Suprapubic skin (tissue), 4 donors: ENCODE data around the gene OVAAL.

ENCODE experiments used
- CTCF ChIP-seq, 2 donors: fragments of 200-600 bp in 1 of 2; fragments of 450-650 bp in 1 of 2; sonication (generic) in 1 of 2; IDR thresholded peaks; one replicate each; pipeline ENCODE4 v1.5.1; 2016 to 2019; ENCODE audit warnings: antibody characterized with exemption in 2 of 2, mild to moderate bottlenecking in 1 of 2, moderate library complexity in 1 of 2
- EP300 ChIP-seq: sonication (generic); formaldehyde crosslinking; IDR thresholded peaks from one replicate; pipeline ENCODE4 v1.6.1; 2017; ENCODE audit warnings: antibody characterized with exemption
- POLR2A ChIP-seq, 2 donors: fragments of 450-650 bp; IDR thresholded peaks; one replicate each; pipeline ENCODE4 v1.6.1; 2017; ENCODE audit warnings: antibody characterized with exemption in 2 of 2, mild to moderate bottlenecking in 2 of 2, moderate library complexity in 2 of 2
- POLR2AphosphoS5 ChIP-seq, 3 donors: sonication (generic); formaldehyde crosslinking; IDR thresholded peaks; one replicate each; pipeline ENCODE4 v1.6.1; 2017; ENCODE audit warnings: antibody characterized with exemption in 3 of 3

GRCh38 chr1:180603850-180604226 is 45.1 kb downstream of the OVAAL start:
- TF ChIP-seq CTCF (IDR thresholded peaks at IDR 0.05) (no peak), POLR2AphosphoS5 (IDR thresholded peaks at IDR 0.05) (no peak), POLR2A (IDR thresholded peaks at IDR 0.05) (no peak), EP300 (no peak)
